K562 (cell line): ENCODE measurements around the gene DYSF. TPM values are rescaled to one million over a fixed set of nuclear protein-coding genes. Genes with fewer than 3 reads are reported as not detected.

ENCODE experiments used
- CBX8 ChIP-seq: fragments of 200-600 bp; sonication (generic); IDR thresholded peaks from 2 replicates; pipeline ENCODE4 v1.6.1; 2012; ENCODE audit warnings: borderline replicate concordance, mixed run types, low read depth, mild to moderate bottlenecking, moderate library complexity, mixed read lengths, low read length, control low read depth, inconsistent platforms; ENCODE audit not compliant: poor library complexity, severe bottlenecking; ENCODE audit errors: extremely low read depth
- NFIC ChIP-seq: fragments of 450-650 bp; IDR thresholded peaks from 2 replicates; pipeline ENCODE4 v1.6.1; 2017; ENCODE audit warnings: mild to moderate bottlenecking, inconsistent platforms
- RERE ChIP-seq: sonication (generic); formaldehyde crosslinking; IDR thresholded peaks from 2 replicates; pipeline ENCODE4 v1.8.0; 2023; ENCODE audit warnings: missing genetic modification reagents, mild to moderate bottlenecking, borderline replicate concordance
- TCF15 ChIP-seq: fragments of 250-450 bp; sonication (Bioruptor Pico); IDR thresholded peaks from 2 replicates; pipeline ENCODE4 v1.8.0; 2022; ENCODE audit warnings: moderate library complexity, mild to moderate bottlenecking, inconsistent platforms
- TFAM ChIP-seq: fragments of 250-450 bp; sonication (Bioruptor Pico); conservative IDR thresholded peaks from 2 replicates; pipeline ENCODE4 v1.5.0; 2021; ENCODE audit warnings: mild to moderate bottlenecking, moderate library complexity
- ZKSCAN3 ChIP-seq: fragments of 250-450 bp; sonication (Bioruptor Pico); IDR thresholded peaks from 2 replicates; pipeline ENCODE4 v1.4.0; 2020
- polyA plus RNA-seq, 8 experiments: library from polyadenylated mRNA; depleted of rRNA in 4 of 8; stranded (reverse) in 5 of 8; unstranded in 3 of 8; fragments of >200 nt; fragmentation: Nextera tagmentation in 2 of 8; fragmentation: Illumina TruSeq in 1 of 8; extraction: Ambion mirVana in 2 of 8; extraction: Trizol in 1 of 8; gene quantifications; 2 replicates each; pipeline versions ENCODE4 v1.2.1 to v1.2.3, GENCODE V29; 2011 to 2014; ENCODE audit warnings: inconsistent platforms in 1 of 8, missing spikeins in 1 of 8
- total RNA-seq, 7 experiments: library from RNA; depleted of rRNA in 6 of 7; stranded (reverse); fragments of >200 nt in 6 of 7; fragmentation: Illumina TruSeq in 2 of 7; extraction: Trizol in 2 of 7; gene quantifications; 2 replicates each; pipeline versions ENCODE4 v1.2.1 to v1.2.3, GENCODE V29; 2011 to 2021; ENCODE audit warnings: low replicate concordance in 1 of 7

Gene DYSF
- total and polyA plus RNA-seq, 9 of the 15 experiments (the other 6 are each of a cell fraction or from before 2014, with no cell fraction given), result 0.01 to 0.80 (median 0.29) TPM

DNA sequence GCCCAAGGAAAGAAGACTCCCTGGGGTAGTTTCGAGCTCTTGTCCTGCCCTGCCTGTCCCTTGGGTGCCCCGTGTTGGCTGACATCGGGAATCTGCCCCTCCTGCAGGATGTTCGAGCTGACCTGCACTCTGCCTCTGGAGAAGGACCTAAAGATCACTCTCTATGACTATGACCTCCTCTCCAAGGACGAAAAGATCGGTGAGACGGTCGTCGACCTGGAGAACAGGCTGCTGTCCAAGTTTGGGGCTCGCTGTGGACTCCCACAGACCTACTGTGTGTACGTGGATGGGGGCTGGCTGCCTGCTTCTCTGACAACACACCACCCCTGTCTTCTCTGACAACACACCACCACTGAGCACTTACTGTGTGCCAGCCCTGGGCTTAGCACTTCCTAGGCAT, 210.8 kb downstream of the DYSF start (continued):
- TF ChIP-seq RERE (CRISPR knock-in tag) (no peak), NFIC (no peak), CBX8 (no peak), TCF15 (CRISPR knock-in tag) (no peak), ZKSCAN3 (no peak), TFAM (CRISPR knock-in tag) (no peak)
